HG03457 (cell line): Measurements from ENCODE around the gene ZC3H13.

Experiments used
- ATAC-seq: cut with Tn5 transposase; IDR thresholded peaks from one replicate; pipeline ENCODE4 v1.9.1; 2021; ENCODE audit warnings: moderate number of reproducible peaks; ENCODE audit not compliant: unreplicated experiment

Gene ZC3H13

DNA sequence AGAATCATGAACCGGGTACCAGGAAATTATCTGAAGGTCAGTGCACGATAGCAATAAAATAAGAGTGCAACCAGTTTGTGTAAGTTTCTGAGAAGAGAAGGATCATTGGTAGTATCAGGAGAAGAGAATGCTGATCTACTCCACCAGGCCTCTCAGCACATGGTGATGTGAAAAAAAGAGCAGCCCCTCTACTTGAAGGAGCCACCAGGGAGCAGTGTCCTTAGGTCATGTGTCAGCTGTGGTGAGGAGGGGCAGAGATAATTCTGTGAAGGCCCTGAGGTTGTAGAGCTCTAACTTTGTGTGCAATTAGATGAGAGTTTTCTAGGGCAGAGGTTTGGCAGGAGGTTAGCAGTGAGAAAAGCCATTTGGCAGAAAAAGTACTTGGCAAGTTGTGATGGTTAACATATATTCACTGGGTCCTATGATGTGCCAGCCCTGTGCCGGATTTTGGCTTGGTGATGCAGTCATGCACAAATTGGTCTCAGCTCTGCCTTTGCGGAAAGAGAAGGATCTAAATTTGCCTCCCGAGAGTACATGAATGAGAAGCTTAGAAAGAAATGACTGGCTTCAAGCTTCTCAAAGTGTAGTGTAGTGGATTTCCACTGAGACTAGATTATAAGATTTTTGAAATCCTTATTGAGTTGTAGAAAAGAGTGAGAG, 19.2 kb upstream of the ZC3H13 start:
- no peak for ATAC-seq

DNA sequence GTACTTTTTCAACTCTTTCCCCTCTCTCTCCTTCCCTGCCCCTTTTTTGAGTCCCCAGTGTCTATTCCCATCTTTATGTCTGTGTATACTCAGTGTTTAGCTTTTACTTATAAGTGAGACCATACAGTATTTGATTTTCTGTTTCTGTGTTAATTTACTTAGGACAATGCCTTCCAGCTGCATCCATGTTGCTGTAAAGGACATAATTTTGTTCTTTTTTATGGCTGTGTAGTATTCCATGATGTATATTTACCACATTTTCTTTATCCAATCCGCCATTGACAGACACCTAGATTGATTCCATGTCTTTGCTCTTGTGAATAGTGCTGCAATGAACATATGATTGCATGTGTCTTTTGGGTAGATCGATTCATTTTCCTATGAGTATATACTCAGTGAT, 10.7 kb upstream of the ZC3H13 start:
- ATAC-seq = no peak

DNA sequence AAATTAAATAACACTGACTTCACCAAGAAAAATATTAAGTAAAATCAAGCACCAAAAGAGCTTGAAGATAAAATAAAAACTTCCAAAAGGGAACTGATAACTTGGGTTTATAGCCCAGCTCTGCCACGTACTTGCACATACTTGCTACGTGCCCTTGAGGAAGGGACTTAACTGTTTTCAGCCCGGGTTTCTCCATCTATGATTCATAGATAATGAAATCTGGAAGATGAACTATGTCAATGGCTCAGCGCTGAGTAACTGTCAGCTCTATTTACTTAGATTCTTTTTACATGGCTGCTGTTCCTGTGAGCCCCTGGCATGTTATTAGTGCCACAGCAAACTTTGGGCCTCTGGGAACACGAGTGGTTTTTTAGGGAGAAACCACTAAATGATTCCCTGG, 9.6 kb upstream of the ZC3H13 start:
- no peak for ATAC-seq

DNA sequence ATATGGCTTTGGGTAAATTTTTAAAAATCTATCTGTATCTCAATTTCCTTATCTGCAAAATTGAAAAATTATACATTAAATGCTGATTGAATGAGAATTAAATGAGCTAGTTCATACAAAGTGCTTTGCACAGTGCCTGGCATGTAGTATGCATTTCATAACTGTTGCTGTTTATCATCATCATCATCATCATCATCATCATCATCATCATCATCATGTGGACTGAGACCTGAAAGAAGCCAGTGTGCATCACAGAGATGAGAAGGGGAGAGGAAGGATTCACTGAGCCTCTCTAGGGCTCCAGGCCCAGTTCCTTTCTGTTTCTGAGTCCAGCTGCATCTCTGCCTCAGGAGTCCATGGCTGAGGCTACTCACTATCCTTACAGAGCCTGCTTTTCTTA, 6.9 kb upstream of the ZC3H13 start:
- no peak for ATAC-seq

DNA sequence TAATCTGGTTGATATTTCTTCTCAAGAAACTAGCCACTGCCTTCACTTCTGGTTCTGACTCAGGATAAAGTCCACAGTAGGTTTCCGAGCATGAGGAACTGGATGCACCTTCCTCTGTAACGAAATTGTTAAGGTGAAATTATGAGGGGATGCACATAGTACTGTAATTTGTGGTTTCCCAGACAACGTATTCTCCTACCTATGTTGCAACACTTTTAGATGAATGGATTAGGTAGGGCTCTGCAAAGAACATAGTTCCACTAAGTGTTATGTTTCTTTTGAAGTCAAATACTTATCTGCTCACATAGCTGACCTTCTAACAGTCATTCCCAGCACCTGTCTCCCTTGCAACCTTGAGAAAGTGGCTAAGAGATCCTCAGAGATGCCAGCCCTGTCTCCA, 5.7 kb upstream of the ZC3H13 start:
- no peak for ATAC-seq

DNA sequence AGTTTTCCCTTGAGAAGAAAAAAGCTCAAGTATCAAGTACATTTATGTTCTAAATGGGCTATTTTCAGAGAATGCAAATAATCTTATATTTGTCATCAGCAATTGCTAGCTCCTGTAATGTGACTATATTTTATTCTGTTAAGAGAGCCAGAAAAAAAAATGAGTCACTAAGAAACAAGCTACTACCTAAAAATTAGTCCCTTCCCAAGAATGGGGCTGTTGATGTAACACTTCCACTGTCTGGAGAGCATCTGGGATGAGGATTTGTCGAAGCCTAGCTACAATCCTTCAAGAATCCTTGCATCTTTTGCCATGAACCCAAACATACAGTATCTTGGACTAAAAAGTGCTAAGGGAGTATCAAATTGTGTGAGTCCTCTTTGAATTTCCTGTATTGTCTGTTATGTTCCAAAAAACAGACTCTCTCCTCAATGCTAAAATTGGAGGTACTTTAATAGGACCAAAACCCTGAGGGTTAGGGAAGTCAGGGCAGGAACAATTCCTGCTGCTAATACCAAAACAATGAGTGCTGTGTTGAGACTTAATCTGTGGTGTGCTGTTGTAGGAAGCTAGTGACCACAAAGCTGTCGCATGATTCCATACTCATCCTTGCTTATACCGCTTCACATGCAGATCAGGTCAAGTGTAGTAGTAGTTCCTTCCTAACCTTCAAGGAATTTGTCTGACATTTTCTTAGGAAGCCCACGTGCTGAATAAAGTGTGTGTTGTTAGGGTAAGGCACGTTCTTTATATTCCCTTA, 4.9 kb upstream of the ZC3H13 start:
- no peak for ATAC-seq

DNA sequence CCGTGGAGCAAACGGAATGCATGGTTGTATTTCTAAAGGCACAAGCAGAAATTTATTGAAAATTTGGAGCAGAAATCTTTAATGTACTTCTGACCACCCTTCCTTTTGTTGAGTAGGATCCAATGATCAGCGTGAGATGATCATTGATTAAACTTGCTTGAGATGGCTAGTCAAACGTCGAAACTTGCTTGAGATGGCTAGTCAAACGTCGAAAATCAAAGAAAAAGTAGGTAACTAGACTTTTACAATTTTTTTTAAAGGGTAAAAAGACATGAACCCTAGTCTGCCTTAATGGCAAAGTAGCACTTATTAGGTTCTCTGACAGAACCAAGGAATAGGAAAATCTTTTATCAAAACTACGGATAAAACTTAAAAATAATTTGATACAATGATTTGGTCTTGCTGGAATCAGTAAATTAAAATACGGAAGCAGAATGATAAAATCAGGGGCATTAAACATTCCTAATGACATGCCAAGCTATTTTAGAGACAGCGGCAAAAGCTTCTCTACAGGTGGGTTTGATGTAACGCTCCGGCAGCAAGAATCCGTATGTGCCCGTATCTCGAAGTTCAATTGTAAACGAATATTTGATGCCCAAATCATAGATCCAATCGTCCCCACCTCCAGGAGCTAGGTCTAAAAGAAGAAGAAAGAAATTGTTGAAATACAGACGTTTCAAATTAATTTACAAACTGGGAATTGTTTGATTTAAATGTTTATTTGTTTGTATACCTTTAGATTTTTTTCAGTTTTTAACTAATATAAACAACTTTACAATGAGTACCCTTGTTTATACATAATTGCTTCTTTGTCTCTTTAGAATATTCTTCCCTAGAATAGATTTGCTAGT, 841 bp upstream of the ZC3H13 start:
- ATAC-seq = no peak

DNA sequence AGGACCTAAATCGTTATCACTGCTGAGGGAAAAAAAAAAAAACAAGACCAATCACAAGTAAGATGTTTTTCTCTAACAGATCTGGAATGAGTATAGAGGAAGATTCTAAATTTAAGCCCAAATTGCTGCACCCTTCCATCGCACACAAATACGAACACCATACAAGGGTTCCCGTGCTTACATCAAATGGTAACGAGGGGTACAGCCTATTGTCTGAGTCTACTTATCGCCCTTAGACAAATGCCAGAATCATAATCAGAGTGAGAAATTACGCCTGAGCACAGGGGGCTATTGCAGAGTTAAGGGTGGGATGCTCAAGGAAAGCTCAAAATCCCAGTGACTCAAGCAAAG, 603 bp downstream of the ZC3H13 start:
- no peak for ATAC-seq

DNA sequence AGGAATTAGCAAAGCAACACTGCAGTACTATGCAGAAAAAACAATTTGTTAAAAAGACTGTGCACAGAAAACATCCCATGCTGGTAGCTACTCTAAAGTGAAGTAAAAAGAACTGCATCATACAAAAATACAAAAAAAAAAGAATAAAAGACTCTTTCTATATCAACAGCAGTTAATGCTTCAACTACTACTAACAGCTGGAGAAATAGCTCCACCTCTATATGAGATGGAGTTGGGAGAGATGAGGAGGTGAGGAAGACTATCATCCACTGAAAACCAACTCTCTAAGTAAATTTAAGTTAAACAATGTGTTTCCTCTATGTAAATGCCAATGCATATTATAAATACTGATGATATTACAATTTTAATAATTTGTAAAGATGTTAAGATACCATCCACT, 1.8 kb downstream of the ZC3H13 start:
- no peak for ATAC-seq

DNA sequence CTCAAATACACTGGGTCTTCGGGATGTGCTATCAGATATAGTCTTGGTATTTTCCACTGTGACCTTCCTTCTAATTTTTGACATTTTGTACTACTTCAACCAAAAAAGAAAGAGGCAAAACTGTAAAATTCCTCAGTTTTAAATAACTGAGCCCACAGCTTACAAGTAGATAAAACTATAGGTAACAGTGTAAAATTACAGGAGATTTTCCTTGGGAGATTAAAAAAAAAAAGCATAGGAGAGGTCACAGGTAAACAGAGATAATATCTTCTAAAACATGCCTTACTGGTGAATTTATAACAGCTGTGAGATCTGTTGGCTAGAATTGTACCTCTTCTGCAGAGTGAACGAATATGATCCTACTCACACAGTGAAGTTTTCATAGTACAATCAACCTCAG, 7.1 kb downstream of the ZC3H13 start:
- no peak for ATAC-seq

DNA sequence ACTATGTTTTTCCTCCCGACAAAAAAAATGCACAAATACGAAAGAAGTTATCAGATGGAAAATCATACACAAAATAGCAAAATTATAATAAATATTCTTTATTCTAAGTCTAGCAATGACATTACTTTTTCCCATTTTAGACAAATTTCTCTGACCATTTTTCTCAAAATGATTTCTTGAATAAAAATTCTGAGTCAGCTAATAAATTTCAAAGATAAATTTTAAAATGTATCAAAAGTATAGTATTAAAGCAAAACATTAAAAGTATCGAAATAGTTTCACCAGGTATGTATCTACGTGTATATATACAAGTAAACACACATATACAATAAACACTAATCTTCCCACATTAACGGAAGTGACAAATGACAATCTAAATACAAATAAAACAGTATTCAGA, 8.9 kb downstream of the ZC3H13 start:
- ATAC-seq = no peak

DNA sequence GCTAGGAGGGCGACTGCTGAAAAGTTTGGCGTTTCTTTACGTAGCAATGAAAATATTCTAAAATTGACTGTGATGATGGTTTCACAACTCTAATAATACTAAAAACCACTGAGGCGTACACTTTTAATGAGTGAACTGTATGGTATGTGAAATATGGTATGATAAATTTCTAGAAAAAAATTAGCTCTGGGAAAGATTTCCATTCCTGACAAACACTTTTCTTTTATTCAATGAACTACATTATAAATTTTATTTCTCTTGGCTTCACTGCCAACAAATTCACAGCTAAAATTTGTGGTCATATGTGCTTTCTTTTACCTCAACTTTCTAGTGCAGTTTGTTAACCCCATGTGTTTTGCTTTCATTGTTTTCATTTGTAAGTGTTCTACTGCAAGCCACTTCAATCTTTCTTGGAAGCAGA, 11.1 kb downstream of the ZC3H13 start:
- ATAC-seq = no peak

DNA sequence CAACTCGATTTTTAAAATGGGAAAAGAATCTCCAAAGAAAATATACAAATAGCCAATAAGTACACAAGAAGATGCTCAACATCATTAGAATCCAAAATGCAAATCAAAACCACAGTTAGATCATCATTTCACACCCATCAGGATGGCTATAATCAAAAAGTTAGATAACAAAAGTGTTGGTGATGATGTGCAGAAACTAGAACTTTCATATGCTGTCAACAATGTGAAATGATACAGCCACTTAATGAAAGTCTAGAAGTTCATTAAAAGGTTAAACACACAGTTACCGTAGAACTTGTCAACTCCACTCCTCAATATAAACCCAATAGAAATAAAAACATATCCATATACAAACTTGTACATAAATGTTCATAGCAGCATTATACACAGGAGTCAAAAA, 11.8 kb downstream of the ZC3H13 start:
- ATAC-seq = no peak

DNA sequence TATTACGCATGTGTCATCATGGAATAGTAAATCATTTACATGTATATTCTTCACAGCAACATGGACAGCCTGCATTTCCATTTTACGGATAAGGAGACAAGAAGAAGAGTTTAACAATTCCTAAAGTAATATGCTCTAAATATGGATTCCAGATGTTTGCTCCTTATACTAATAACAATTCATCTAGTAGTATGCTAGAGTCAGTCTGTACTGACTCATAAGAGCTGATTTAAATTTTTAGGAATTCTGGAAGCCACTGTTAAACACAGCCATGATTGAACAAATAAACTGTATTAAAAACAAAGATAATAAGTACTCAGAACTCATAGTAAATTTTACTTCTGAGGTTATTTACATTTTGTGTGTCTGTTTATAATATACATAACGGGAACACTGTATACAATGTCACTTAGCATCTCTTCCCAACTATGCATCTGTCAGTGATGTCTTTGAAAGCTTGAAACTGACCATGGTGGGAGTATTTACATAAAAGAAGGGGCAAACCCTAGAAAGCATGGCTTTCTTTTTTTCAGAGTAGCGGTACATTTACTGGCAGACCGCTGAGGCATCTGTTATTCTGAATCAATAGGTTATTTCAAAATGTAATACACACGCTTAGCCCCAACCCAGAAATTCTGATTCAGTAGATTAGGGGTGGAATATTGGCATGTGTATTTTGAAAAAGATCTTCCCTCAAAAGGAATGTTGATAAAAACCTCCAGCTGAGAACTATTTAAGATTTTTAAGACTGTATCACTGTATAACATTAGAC, 12.9 kb downstream of the ZC3H13 start:
- no peak for ATAC-seq

DNA sequence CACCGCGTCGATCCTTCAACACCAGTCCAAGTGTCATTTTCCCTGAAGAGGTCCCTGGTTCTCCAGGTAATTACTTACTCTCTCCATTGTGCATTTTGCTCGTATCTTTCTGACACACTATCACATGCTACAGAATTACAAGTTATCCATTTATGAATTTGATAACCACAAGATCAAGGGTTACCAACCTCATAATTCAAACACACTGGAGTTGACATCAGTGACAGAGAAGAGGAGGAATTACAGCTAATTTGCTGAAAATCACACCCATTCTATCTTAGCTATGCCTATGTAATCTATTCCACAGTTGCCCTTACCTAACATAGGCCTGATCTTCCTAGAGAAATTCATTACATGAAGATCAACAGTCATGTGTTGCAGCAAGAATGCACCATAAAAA, 14.2 kb downstream of the ZC3H13 start:
- no peak for ATAC-seq

DNA sequence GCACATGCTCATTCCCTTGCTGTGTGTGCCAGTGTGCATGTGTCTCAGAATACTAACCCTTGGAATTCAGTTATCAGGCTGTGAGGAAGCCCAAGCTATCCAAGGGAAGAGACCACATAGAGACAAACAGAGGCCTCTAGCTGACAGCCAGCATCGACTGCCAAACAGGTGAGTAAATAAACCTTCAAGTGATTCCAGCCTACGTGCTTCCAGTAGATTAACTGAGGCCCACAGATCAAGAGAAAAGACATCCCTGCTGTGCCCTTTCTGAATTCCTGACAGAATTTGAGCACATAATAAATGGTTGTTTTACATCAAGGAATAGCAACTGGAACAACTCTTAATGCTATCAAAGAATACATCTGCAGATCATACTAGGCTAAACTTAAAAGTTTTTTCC, 17.5 kb downstream of the ZC3H13 start:
- no peak for ATAC-seq

DNA sequence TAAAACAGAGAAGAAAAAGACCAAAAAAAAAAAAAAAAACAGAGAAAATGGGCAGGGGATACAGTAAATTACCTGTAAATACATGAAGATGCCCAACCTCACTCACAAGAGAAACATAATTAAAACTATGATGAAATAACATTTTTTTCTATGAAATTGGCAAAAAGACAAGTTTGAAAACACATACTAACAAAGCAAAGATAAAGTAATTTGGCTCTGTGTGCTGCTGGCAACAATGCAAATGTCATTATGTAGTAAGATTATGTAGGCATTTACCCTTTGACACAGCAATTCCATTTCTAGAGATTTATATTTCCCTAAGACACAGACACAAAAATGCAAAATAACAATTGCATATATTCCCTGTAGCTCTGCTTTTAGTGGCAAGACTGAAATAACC, 20.2 kb downstream of the ZC3H13 start:
- no peak for ATAC-seq

DNA sequence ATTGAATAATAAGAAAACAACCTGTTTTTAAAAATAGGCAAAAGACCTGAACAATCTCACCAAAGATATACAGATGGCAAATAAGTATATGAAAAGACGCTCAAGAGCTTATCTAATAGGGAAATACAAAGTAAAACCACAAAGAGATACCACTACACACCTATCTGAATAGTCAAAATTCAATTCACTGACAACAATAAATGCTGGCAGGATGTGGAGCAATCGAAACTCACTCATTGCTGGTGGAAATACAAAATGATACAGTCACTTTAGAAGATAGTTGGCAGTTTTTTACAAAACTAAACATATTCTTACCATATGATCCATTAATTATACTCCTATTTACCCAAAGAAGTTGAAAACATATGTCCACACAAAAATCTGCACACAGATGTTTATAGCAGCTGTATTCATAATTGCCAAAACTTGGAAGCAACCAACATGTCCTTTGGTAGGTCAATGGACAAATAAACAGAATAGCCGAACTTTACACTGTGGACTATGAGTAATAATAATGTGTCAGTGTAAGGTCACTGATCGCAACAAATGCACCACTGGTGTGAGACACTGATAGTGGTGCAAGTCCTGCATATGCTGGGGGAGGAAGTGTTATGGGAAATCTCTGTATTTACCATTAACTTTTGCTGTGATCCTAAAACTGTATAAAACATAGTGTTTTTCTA, 20.8 kb downstream of the ZC3H13 start:
- ATAC-seq = no peak

DNA sequence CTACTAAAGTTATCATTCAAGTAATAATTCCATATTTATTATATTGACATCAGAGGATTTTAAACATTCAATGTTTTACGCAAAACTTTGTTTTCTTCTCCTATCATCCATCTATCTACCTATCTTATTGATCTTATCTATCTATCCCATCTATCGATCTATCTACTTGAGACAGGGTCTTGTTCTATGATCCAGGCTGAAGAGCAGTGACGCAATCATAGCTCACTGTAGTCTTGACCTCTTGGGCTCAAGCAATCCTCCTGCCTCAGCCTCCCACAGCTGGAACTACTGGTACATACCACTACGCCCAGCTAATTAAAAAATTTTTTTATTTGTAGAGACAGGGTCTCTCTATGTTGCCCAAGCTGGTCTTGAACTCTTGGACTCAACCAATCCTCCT, 27.4 kb downstream of the ZC3H13 start:
- no peak for ATAC-seq

DNA sequence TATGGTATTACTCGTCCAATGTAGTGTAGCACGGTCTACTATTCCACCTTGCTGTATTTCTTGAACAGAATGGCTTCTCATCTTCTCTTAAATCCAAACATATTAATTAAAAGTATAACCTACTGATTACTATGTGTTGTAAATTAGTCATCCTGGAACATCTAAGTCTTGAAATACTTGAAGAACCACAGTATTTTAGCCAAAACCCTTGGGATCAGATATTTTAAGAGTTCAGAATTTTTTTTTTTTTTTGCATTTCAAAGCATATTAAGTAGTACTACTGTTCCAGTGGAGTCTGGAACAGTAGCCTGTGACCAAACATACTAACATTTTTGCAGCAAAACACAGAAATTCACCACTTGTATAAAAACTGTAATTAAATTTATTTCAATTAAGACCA, 30.1 kb downstream of the ZC3H13 start:
- ATAC-seq = no peak

DNA sequence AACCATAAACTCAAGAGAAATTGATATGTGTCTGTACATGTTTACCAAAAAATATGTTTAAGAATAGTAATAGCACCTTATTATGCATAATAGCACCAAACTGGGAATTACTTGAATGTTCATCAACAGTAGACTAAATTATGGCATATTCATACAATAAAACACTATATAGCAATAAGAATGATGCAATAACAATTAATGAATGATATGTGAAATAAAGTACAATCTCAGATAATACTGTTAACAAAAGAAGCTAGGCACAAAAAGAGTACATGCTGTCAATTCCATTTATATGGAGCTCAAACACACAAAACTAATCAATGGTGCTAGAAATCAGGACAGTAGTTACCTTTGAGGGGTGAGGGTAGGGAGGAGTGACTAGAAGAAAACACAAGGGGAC, 36.3 kb downstream of the ZC3H13 start:
- no peak for ATAC-seq
